GM23338 (cell line): ENCODE results near the gene CCAR1. TPM values are rescaled to one million over a fixed set of nuclear protein-coding genes. Genes with fewer than 3 reads are reported as not detected.

ENCODE experiments used
- ATAC-seq: fragments of 200-7000 bp; cut with Tn5 transposase; 3 replicates; pipeline ENCODE4 v1.9.1; 2020
- DNase-seq: peaks from one replicate; pipeline ENCODE4 v3.0.0-alpha.2; 2015; ENCODE audit warnings: low spot score
- H2AFZ ChIP-seq: fragments of 200-600 bp; sonication (generic); 2 replicates; pipeline ENCODE4 v1.8.0; 2016; ENCODE audit warnings: antibody characterized with exemption, mild to moderate bottlenecking, moderate library complexity
- H3F3A ChIP-seq: fragments of 200-600 bp; sonication (generic); replicated peaks from 2 replicates; pipeline ENCODE4 v1.8.0; 2017; ENCODE audit warnings: antibody characterized with exemption, mixed run types, low read depth
- H3K27ac ChIP-seq: fragments of 200-600 bp; sonication (generic); 2 replicates; pipeline ENCODE4 v1.6.1; 2016; ENCODE audit warnings: low read depth
- H3K27me3 ChIP-seq: fragments of 200-600 bp; sonication (generic); 2 replicates; pipeline ENCODE4 v1.8.0; 2016; ENCODE audit warnings: mild to moderate bottlenecking, mixed run types, moderate library complexity; ENCODE audit not compliant: insufficient read depth
- H3K36me3 ChIP-seq: fragments of 200-600 bp; sonication (generic); 2 replicates; pipeline ENCODE4 v1.8.0; 2016; ENCODE audit warnings: mild to moderate bottlenecking; ENCODE audit not compliant: insufficient read depth
- H3K4me1 ChIP-seq: fragments of 200-600 bp; sonication (generic); 2 replicates; pipeline ENCODE4 v1.8.0; 2016; ENCODE audit warnings: mild to moderate bottlenecking, moderate library complexity; ENCODE audit not compliant: insufficient read depth
- H3K4me2 ChIP-seq: fragments of 200-600 bp; sonication (generic); 2 replicates; pipeline ENCODE4 v1.7.1; 2017; ENCODE audit warnings: mixed run types
- H3K4me3 ChIP-seq: fragments of 200-600 bp; sonication (generic); 2 replicates; pipeline ENCODE4 v1.6.1; 2016; ENCODE audit warnings: mixed run types
- H3K79me2 ChIP-seq: fragments of 200-600 bp; sonication (generic); replicated peaks from 2 replicates; pipeline ENCODE4 v1.8.0; 2017; ENCODE audit warnings: mild to moderate bottlenecking; ENCODE audit not compliant: insufficient read depth
- H3K9me2 ChIP-seq: fragments of 200-600 bp; sonication (generic); 2 replicates; pipeline ENCODE4 v1.8.0; 2017; ENCODE audit not compliant: insufficient read depth
- H4K20me1 ChIP-seq: fragments of 200-600 bp; sonication (generic); replicated peaks from 2 replicates; pipeline ENCODE4 v1.8.0; 2017; ENCODE audit warnings: mild to moderate bottlenecking; ENCODE audit not compliant: insufficient read depth
- H3K27ac Mint-ChIP-seq: 2 replicates; pipeline ENCODE4 v1.8.0; 2020; ENCODE audit warnings: inconsistent platforms, mild to moderate bottlenecking, moderate library complexity, mixed read lengths
- H3K27me3 Mint-ChIP-seq: 3 replicates; pipeline ENCODE4 v1.8.0; 2022; ENCODE audit warnings: low read depth, mild to moderate bottlenecking, moderate library complexity, mixed read lengths, inconsistent platforms; ENCODE audit not compliant: insufficient read depth, poor library complexity
- H3K36me3 Mint-ChIP-seq: 3 replicates; pipeline ENCODE4 v1.8.0; 2021; ENCODE audit warnings: low read depth, mild to moderate bottlenecking, inconsistent platforms, moderate library complexity, mixed read lengths
- H3K4me1 Mint-ChIP-seq: 3 replicates; pipeline ENCODE4 v1.8.0; 2020; ENCODE audit warnings: mild to moderate bottlenecking, inconsistent platforms, mixed read lengths
- H3K4me3 Mint-ChIP-seq: 3 replicates; pipeline ENCODE4 v1.8.0; 2021; ENCODE audit warnings: moderate library complexity, mild to moderate bottlenecking, inconsistent platforms, mixed read lengths
- H3K9me3 Mint-ChIP-seq: 3 replicates; pipeline ENCODE4 v1.8.0; 2020; ENCODE audit warnings: moderate library complexity, mild to moderate bottlenecking, inconsistent platforms, mixed read lengths
- CREB1 ChIP-seq: fragments of 250-450 bp; sonication (Bioruptor Pico); IDR thresholded peaks from 2 replicates; pipeline ENCODE4 v1.5.0; 2020; ENCODE audit warnings: low read depth, mild to moderate bottlenecking, moderate library complexity
- EZH2 ChIP-seq: fragments of 200-600 bp; sonication (generic); IDR thresholded peaks from one replicate; pipeline ENCODE4 v1.8.0; 2017; ENCODE audit warnings: antibody characterized with exemption, mild to moderate bottlenecking, low read depth; ENCODE audit not compliant: unreplicated experiment
- EZH2phosphoT487 ChIP-seq: fragments of 200-600 bp; sonication (generic); IDR thresholded peaks from one replicate; pipeline ENCODE4 v1.8.1; 2018; ENCODE audit warnings: antibody characterized with exemption; ENCODE audit not compliant: unreplicated experiment
- JUNB ChIP-seq: IDR thresholded peaks from one replicate; pipeline ENCODE4 v1.6.1; 2016; ENCODE audit warnings: antibody characterized with exemption; ENCODE audit not compliant: unreplicated experiment
- NANOG ChIP-seq: IDR thresholded peaks from 2 replicates; pipeline ENCODE4 v1.6.1; 2016; ENCODE audit warnings: antibody characterized with exemption, borderline replicate concordance
- POLR2AphosphoS5 ChIP-seq: IDR thresholded peaks from 2 replicates; pipeline ENCODE4 v1.6.1; 2016; ENCODE audit warnings: antibody characterized with exemption, low read depth
- STAT1 ChIP-seq: IDR thresholded peaks from one replicate; pipeline ENCODE4 v1.6.1; 2016; ENCODE audit warnings: antibody characterized with exemption; ENCODE audit not compliant: unreplicated experiment
- ZNF114 ChIP-seq: fragments of 250-450 bp; sonication (Bioruptor Pico); IDR thresholded peaks from 2 replicates; pipeline ENCODE4 v1.5.0; 2020; ENCODE audit warnings: mild to moderate bottlenecking, moderate library complexity
- ZNF331 ChIP-seq: fragments of 250-450 bp; sonication (Bioruptor Pico); IDR thresholded peaks from 2 replicates; pipeline ENCODE4 v1.5.0; 2020; ENCODE audit warnings: low read depth, mild to moderate bottlenecking, moderate library complexity
- polyA plus RNA-seq: library from polyadenylated mRNA; unstranded; fragments of >200 nt; fragmentation: Nextera tagmentation; extraction: Ambion mirVana; gene quantifications from 2 replicates; pipeline ENCODE4 v1.2.1, GENCODE V29; 2016
- total RNA-seq: library from RNA; depleted of rRNA; stranded (reverse); fragments of >200 nt; shearing (Covaris generic); gene quantifications from 2 replicates; pipeline ENCODE4 v1.2.3, GENCODE V29; 2014
- TF ChIP-seq, protein P1 (sequence below): fragments of 250-450 bp; sonication (Bioruptor Pico); IDR thresholded peaks from 2 replicates; pipeline ENCODE4 v1.5.0; 2020; ENCODE audit warnings: mild to moderate bottlenecking, moderate library complexity
- TF ChIP-seq, protein P2 (sequence below): IDR thresholded peaks from one replicate; pipeline ENCODE4 v1.6.1; 2018; ENCODE audit warnings: antibody characterized with exemption; ENCODE audit not compliant: unreplicated experiment
- TF ChIP-seq, protein P3 (sequence below): IDR thresholded peaks from 2 replicates; pipeline ENCODE4 v1.6.1; 2016; ENCODE audit warnings: antibody characterized with exemption
- TF ChIP-seq, protein P4 (sequence below), 2 experiments: fragments of 200-600 bp in 1 of 2; sonication (generic) in 1 of 2; conservative IDR thresholded peaks; 2 replicates each; pipeline versions ENCODE4 v1.5.1 to v1.6.1; 2016 to 2017; ENCODE audit warnings: antibody characterized with exemption in 2 of 2, low read depth in 2 of 2, mild to moderate bottlenecking in 2 of 2, moderate library complexity in 1 of 2

The CCAR1 gene
- total and polyA plus RNA-seq, 2 experiments from 2014 or later: 118 to 121 TPM

DNA sequence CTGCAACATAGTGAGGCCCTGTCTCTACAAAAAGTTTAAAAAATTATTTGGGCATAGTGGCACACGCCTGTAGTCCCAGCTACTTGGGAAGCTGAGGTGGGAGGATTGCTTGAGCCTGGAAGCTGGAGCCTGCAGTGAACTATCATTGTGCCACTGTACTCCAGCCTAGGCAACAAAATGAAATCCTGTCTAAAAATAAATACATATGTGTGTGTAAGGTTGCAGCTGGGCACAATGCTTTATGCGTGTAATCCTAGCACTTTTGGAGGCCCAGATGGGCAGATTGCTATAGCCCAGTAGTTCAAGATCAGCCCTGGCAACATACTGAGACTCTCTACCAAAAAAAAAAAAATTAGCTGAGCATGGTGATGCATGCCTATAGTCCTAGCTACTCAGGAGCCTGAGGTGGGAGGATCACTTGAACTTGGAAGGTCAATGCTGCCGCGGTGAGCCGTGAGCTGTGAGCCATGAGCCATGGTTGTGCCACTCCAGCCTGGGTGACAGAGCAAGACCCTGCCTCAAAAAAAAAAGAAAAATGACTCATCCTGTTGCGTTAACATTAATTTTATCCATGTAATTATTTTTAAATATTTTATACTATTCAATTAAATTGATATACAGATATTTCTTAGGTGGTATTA, 38.3 kb downstream of the CCAR1 start:
- Histone ChIP-seq H2AFZ (no peak overlapping the region), H3K4me3 (no peak overlapping the region), H3K4me2 (no peak overlapping the region), H3K36me3 (peaks cover 79% of the 10 kb centered on the region), H3K27me3 (no peaks in the 10 kb centered on the region), H3K27ac (0 out of 2 replicates have a peak overlapping the region, but pooled peaks have one; percentile 45), H4K20me1 (no peaks in the 10 kb centered on the region; the same call in none of the 2 replicates), H3F3A (peaks cover 7% of the 10 kb centered on the region; the same call in 1 of the 2 replicates), H3K79me2 (peaks cover 16% of the 10 kb centered on the region; the same call in 1 of the 2 replicates), H3K9me2 (no peaks in the 10 kb centered on the region), H3K4me1 (no peaks in the 10 kb centered on the region)
- TF ChIP-seq, protein P1, sequence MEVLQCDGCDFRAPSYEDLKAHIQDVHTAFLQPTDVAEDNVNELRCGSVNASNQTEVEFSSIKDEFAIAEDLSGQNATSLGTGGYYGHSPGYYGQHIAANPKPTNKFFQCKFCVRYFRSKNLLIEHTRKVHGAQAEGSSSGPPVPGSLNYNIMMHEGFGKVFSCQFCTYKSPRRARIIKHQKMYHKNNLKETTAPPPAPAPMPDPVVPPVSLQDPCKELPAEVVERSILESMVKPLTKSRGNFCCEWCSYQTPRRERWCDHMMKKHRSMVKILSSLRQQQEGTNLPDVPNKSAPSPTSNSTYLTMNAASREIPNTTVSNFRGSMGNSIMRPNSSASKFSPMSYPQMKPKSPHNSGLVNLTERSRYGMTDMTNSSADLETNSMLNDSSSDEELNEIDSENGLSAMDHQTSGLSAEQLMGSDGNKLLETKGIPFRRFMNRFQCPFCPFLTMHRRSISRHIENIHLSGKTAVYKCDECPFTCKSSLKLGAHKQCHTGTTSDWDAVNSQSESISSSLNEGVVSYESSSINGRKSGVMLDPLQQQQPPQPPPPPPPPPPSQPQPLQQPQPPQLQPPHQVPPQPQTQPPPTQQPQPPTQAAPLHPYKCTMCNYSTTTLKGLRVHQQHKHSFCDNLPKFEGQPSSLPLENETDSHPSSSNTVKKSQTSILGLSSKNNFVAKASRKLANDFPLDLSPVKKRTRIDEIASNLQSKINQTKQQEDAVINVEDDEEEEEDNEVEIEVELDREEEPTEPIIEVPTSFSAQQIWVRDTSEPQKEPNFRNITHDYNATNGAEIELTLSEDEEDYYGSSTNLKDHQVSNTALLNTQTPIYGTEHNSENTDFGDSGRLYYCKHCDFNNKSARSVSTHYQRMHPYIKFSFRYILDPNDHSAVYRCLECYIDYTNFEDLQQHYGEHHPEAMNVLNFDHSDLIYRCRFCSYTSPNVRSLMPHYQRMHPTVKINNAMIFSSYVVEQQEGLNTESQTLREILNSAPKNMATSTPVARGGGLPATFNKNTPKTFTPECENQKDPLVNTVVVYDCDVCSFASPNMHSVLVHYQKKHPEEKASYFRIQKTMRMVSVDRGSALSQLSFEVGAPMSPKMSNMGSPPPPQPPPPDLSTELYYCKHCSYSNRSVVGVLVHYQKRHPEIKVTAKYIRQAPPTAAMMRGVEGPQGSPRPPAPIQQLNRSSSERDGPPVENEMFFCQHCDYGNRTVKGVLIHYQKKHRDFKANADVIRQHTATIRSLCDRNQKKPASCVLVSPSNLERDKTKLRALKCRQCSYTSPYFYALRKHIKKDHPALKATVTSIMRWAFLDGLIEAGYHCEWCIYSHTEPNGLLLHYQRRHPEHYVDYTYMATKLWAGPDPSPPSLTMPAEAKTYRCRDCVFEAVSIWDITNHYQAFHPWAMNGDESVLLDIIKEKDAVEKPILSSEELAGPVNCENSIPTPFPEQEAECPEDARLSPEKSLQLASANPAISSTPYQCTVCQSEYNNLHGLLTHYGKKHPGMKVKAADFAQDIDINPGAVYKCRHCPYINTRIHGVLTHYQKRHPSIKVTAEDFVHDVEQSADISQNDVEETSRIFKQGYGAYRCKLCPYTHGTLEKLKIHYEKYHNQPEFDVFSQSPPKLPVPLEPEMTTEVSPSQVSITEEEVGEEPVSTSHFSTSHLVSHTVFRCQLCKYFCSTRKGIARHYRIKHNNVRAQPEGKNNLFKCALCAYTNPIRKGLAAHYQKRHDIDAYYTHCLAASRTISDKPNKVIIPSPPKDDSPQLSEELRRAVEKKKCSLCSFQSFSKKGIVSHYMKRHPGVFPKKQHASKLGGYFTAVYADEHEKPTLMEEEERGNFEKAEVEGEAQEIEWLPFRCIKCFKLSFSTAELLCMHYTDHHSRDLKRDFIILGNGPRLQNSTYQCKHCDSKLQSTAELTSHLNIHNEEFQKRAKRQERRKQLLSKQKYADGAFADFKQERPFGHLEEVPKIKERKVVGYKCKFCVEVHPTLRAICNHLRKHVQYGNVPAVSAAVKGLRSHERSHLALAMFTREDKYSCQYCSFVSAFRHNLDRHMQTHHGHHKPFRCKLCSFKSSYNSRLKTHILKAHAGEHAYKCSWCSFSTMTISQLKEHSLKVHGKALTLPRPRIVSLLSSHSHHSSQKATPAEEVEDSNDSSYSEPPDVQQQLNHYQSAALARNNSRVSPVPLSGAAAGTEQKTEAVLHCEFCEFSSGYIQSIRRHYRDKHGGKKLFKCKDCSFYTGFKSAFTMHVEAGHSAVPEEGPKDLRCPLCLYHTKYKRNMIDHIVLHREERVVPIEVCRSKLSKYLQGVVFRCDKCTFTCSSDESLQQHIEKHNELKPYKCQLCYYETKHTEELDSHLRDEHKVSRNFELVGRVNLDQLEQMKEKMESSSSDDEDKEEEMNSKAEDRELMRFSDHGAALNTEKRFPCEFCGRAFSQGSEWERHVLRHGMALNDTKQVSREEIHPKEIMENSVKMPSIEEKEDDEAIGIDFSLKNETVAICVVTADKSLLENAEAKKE (CRISPR knock-in tag): no peak
- TF ChIP-seq ZNF114 (CRISPR knock-in tag) (no peak), STAT1 (no peak), POLR2AphosphoS5 (no peak), EZH2 (no peak), ZNF331 (CRISPR knock-in tag) (no peak), NANOG (no peak), CREB1 (CRISPR knock-in tag) (no peak), EZH2phosphoT487 (no peak), JUNB (no peak)
- TF ChIP-seq, protein P2, sequence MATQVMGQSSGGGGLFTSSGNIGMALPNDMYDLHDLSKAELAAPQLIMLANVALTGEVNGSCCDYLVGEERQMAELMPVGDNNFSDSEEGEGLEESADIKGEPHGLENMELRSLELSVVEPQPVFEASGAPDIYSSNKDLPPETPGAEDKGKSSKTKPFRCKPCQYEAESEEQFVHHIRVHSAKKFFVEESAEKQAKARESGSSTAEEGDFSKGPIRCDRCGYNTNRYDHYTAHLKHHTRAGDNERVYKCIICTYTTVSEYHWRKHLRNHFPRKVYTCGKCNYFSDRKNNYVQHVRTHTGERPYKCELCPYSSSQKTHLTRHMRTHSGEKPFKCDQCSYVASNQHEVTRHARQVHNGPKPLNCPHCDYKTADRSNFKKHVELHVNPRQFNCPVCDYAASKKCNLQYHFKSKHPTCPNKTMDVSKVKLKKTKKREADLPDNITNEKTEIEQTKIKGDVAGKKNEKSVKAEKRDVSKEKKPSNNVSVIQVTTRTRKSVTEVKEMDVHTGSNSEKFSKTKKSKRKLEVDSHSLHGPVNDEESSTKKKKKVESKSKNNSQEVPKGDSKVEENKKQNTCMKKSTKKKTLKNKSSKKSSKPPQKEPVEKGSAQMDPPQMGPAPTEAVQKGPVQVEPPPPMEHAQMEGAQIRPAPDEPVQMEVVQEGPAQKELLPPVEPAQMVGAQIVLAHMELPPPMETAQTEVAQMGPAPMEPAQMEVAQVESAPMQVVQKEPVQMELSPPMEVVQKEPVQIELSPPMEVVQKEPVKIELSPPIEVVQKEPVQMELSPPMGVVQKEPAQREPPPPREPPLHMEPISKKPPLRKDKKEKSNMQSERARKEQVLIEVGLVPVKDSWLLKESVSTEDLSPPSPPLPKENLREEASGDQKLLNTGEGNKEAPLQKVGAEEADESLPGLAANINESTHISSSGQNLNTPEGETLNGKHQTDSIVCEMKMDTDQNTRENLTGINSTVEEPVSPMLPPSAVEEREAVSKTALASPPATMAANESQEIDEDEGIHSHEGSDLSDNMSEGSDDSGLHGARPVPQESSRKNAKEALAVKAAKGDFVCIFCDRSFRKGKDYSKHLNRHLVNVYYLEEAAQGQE: no peak
- TF ChIP-seq, protein P3, sequence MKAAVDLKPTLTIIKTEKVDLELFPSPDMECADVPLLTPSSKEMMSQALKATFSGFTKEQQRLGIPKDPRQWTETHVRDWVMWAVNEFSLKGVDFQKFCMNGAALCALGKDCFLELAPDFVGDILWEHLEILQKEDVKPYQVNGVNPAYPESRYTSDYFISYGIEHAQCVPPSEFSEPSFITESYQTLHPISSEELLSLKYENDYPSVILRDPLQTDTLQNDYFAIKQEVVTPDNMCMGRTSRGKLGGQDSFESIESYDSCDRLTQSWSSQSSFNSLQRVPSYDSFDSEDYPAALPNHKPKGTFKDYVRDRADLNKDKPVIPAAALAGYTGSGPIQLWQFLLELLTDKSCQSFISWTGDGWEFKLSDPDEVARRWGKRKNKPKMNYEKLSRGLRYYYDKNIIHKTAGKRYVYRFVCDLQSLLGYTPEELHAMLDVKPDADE: no peak
- TF ChIP-seq, protein P4, sequence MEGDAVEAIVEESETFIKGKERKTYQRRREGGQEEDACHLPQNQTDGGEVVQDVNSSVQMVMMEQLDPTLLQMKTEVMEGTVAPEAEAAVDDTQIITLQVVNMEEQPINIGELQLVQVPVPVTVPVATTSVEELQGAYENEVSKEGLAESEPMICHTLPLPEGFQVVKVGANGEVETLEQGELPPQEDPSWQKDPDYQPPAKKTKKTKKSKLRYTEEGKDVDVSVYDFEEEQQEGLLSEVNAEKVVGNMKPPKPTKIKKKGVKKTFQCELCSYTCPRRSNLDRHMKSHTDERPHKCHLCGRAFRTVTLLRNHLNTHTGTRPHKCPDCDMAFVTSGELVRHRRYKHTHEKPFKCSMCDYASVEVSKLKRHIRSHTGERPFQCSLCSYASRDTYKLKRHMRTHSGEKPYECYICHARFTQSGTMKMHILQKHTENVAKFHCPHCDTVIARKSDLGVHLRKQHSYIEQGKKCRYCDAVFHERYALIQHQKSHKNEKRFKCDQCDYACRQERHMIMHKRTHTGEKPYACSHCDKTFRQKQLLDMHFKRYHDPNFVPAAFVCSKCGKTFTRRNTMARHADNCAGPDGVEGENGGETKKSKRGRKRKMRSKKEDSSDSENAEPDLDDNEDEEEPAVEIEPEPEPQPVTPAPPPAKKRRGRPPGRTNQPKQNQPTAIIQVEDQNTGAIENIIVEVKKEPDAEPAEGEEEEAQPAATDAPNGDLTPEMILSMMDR (conservative IDR thresholded peaks at IDR 0.05; ENCODE audit: low read depth in 2 of 2): no peak
- H3K9me3 Mint-ChIP-seq: no peaks in the 10 kb centered on the region
- H3K4me1 Mint-ChIP-seq: no peaks in the 10 kb centered on the region
- no peaks in the 10 kb centered on the region for H3K27me3 Mint-ChIP-seq
- no peak overlapping the region for H3K27ac Mint-ChIP-seq
- DNase-seq: no peak
- no peak overlapping the region for H3K4me3 Mint-ChIP-seq
- ATAC-seq: no peak
- H3K36me3 Mint-ChIP-seq: peaks cover 86% of the 10 kb centered on the region
